Osteocyte (in vitro differentiated cells): ENCODE data around the gene CYTIP. TPM values are rescaled to one million over a fixed set of nuclear protein-coding genes. Genes with fewer than 3 reads are reported as not detected.

Experiments used
- DNase-seq: peaks from one replicate; pipeline ENCODE4 v3.0.0; 2021; ENCODE audit warnings: mixed read lengths; ENCODE audit not compliant: unreplicated experiment; ENCODE audit errors: extremely low spot score
- H3K27ac Mint-ChIP-seq: one replicate; pipeline ENCODE4 v1.8.0; 2021; ENCODE audit warnings: mild to moderate bottlenecking, mixed read lengths; ENCODE audit not compliant: unreplicated experiment
- H3K27me3 Mint-ChIP-seq: one replicate; pipeline ENCODE4 v1.8.0; 2021; ENCODE audit warnings: mixed read lengths; ENCODE audit not compliant: unreplicated experiment
- H3K36me3 Mint-ChIP-seq: one replicate; pipeline ENCODE4 v1.8.0; 2021; ENCODE audit warnings: mixed read lengths; ENCODE audit not compliant: unreplicated experiment
- H3K4me1 Mint-ChIP-seq: one replicate; pipeline ENCODE4 v1.8.0; 2021; ENCODE audit warnings: mixed read lengths; ENCODE audit not compliant: unreplicated experiment
- H3K4me3 Mint-ChIP-seq: one replicate; pipeline ENCODE4 v1.8.0; 2021; ENCODE audit warnings: mild to moderate bottlenecking, moderate library complexity, mixed read lengths; ENCODE audit not compliant: unreplicated experiment
- H3K9me3 Mint-ChIP-seq: one replicate; pipeline ENCODE4 v1.8.0; 2021; ENCODE audit warnings: mixed read lengths; ENCODE audit not compliant: unreplicated experiment
- CTCF ChIP-seq: fragments of 200-600 bp; sonication (generic); IDR thresholded peaks from 2 replicates; pipeline ENCODE4 v1.5.0; 2021; ENCODE audit warnings: antibody characterized with exemption, mild to moderate bottlenecking, moderate library complexity
- total RNA-seq: library from RNA; stranded (reverse); gene quantifications from 2 replicates; pipeline ENCODE4 v1.2.1, GENCODE V29; 2021

CYTIP gene
- total RNA-seq, 1 donor from 2014 or later, result 0.64 TPM

- H3K4me3 Mint-ChIP-seq, result no peak overlapping the region
- no peak for TF ChIP-seq CTCF
- no peaks in the 10 kb centered on the region for H3K9me3 Mint-ChIP-seq
- peak overlapping the region; percentile 53 for H3K27ac Mint-ChIP-seq
- no peaks in the 10 kb centered on the region for H3K27me3 Mint-ChIP-seq
- DNase-seq, result no peak
- H3K4me1 Mint-ChIP-seq, result peaks cover 31% of the 10 kb centered on the region
- H3K36me3 Mint-ChIP-seq, result no peaks in the 10 kb centered on the region
These were observed 11.3 kb downstream of the CYTIP start for GRCh38 chr2:157432475-157433106.

GRCh38 chr2:157431176-157431575, 12.7 kb downstream of the CYTIP start:
- H3K4me3 Mint-ChIP-seq, result no peak overlapping the region
- no peaks in the 10 kb centered on the region for H3K27me3 Mint-ChIP-seq
- no peak for DNase-seq
- H3K36me3 Mint-ChIP-seq, result no peaks in the 10 kb centered on the region
- TF ChIP-seq CTCF, result no peak
- H3K27ac Mint-ChIP-seq, result no peak overlapping the region
- H3K4me1 Mint-ChIP-seq, result peaks cover 31% of the 10 kb centered on the region
- H3K9me3 Mint-ChIP-seq, result peaks cover 7% of the 10 kb centered on the region

- Mint-ChIP-seq H3K27me3 (no peaks in the 10 kb centered on the region), H3K4me1 (peaks cover 15% of the 10 kb centered on the region), H3K9me3 (peaks cover 12% of the 10 kb centered on the region), H3K27ac (no peak overlapping the region), H3K36me3 (peaks cover 1% of the 10 kb centered on the region), H3K4me3 (no peak overlapping the region)
- DNase-seq, result no peak
- TF ChIP-seq CTCF, result no peak
These were observed 15.3 kb downstream of the CYTIP start for GRCh38 chr2:157428500-157429175.

- Mint-ChIP-seq H3K27me3 (peaks cover 3% of the 10 kb centered on the region), H3K4me1 (peaks cover 8% of the 10 kb centered on the region), H3K9me3 (peaks cover 12% of the 10 kb centered on the region), H3K27ac (no peak overlapping the region), H3K4me3 (no peak overlapping the region), H3K36me3 (peaks cover 1% of the 10 kb centered on the region)
- TF ChIP-seq CTCF, result no peak
- DNase-seq, result no peak
These were observed 16.0 kb downstream of the CYTIP start for GRCh38 chr2:157427922-157428303.
